Neural progenitor cell (in vitro differentiated cells): Measurements from ENCODE around the gene KCNE4.

Experiments
- CTCF ChIP-seq: fragments of 200-600 bp; sonication (generic); IDR thresholded peaks from 2 replicates; pipeline ENCODE4 v1.5.1; 2017; ENCODE audit warnings: antibody characterized with exemption, mild to moderate bottlenecking
- EZH2 ChIP-seq: fragments of 200-600 bp; sonication (generic); IDR thresholded peaks from 2 replicates; pipeline ENCODE4 v1.6.1; 2017; ENCODE audit warnings: antibody characterized with exemption, mild to moderate bottlenecking, moderate library complexity

DNA sequence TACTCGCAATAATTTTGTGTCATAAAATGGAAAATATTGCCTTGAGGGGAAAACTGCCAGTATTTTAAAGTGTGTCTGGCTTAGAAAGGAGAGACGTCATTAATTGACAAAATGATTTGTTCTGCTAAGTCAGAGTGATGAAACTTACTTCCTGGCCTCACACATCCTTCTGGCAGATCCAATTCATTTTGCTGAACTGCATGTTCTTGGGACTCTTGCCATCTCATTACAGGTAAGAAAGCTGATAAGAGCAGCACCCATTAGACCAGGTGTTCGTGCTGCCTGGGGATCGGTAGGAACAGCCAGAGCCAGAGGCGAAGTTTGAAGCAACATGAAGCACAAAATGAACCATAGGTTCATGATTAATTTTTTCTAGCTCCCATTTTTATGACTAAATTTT is 38.0 kb downstream of the KCNE4 start:
- TF ChIP-seq CTCF = no peak
- no peak for TF ChIP-seq EZH2
